ENCODE data around the gene RCSD1.

Gene RCSD1

DNA sequence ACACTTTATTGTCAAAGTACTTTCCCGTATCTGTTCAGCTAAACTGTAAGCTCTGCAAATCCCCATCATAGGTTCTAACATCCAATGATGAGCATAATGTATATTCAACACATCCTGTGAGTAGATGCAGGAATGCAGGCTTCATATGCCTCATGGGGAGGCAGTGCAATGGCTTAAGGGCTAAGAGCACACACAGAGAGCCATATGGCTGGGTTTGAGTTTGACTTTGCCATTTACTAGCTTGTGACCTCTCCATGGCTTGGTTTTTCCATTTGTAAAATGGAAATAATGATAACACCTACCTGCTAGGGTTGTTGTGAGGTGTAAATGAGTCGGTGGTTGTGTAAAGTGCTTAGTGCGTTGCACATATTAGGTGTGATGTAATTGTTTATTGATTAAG lies 13.4 kb downstream of the RCSD1 start:
- no peak for DNase-seq (ENCODE audit: low spot score)

- no peak for DNase-seq (ENCODE audit: low spot score)
Measured at GRCh38 chr1:167644551-167644950, 14.5 kb downstream of the RCSD1 start.

DNA sequence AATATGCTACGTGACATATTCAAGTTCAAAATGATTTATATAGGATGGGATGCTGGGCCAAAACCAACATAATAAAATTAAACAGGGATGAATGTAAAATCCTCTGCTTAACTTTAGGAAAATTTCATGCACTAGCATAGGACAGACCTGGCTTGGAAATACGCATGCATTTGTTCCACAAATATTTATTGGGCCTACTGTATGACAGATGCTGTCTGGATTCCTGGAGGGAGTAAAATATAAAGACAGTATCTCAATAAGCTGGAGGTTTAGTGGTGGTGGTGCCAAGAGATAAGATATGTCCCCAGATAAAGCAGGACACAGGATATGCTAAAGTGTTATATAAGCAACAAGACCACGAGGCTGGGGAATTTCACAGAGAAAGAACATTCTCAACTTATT lies 15.1 kb downstream of the RCSD1 start:
- DNase-seq (ENCODE audit: low spot score), result no peak

GRCh38 chr1:167645625-167646414 lies 15.8 kb downstream of the RCSD1 start:
- no peak for DNase-seq (ENCODE audit: low spot score)

GRCh38 chr1:167648252-167648849 lies 18.3 kb downstream of the RCSD1 start:
- no peak for DNase-seq (ENCODE audit: low spot score)

DNA sequence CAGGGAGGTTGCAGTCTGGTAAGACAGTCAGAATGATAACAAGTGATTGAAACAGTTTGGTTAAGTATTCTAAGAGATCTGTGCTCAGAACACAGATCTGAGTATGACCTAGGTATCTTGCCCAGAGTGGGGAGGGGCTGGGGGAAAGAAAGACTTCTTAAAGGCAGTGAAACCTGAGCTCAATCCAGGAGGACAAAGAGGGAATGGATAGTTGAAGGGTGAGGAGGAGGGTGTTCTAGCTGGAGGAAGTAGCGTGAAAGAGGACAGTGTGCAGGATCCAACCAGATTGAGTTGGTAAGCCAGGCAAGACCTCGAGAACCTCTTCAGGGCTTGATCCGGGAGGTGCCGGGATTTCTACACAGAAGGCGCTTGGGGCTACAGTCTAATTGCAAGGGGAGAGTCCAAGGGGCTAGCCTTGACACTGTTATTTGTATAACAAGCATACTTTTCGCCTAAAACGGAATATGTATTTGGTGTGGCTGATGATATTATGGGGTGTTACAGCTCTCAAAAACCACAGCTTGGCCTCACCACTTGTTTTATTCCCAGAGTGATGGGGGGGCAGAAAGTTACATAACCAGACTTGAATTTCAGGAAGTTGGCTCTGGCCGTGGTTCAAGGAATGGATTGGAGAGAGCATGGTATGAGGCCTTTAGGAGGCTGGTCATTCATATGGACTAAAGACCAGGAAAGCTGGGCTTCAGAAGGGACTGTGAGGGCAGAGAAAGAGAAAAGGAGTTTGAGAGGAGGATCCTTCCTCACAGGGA lies 19.1 kb downstream of the RCSD1 start:
- DNase-seq (ENCODE audit: low spot score), result peak; percentile 41

DNA sequence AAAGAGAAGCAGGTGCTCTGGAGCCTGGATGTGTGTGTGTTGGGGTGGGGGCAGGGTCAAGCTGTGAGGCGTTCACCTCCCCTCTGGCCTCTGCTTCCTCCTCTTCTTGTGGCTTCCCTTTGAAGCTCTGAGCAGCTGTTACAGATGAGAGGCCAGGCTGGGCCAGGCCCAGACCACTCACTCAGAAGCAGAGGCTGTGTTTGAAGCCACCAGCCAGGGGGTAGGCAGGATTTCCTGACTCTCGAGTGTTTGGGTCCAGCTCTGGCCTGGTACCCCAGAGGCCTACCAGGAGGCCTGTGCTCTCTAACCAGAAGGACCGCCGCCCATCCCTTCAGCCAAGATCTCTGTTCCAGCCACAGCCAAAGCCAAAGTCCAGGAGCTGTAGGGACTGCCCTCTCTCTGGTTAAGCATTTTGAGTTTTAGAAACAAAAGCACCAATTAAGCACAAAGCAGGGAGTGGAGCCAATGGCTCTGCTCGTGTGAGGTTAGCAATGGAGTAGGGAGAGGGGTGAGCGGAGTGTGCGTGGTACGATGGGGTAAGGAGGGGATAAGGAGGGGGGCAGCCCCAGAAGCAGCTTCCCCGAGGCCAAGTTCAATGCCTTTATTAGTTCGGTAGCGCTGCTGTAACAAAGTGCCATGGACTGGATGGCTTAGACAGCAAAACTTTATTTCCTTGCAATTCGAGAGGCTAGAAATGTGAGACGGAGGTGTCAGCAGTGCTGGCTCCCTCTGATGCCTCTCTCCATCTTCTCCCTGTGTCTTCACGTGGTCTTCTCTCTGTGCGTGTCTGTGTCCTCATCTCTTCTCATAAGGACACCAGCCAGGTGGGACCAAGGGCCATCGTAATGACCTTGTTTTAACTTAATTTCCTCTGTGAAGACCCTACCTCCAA lies 20.5 kb downstream of the RCSD1 start:
- no peak for DNase-seq (ENCODE audit: low spot score)

DNA sequence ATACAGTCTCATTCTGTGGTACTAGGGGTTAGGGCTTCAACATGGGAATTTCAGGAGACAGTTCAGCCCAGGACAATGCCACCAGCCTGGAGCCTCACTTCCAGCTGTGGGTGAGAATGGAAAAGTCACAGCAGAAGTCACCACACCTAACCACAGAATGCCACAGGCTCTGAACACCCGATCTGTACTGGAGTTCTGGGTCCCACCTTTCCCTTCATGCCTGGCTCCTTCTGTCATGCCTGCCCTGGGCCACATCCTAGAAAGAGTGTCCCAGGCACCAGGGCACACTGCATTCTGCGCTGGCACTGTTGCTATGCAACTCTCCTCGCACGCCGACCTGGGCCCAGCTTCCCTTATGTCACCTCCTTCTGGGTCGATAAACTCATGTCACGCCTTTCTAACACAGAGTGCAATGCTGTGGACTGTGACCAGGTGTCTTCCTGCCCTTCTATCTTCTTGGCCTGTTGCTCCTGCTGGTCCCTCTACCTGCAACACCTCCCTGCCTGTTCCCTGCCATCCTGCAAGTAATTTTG lies 21.2 kb downstream of the RCSD1 start:
- DNase-seq (ENCODE audit: low spot score), result no peak

GRCh38 chr1:167654975-167655575 lies 25.0 kb downstream of the RCSD1 start:
- DNase-seq (ENCODE audit: low spot score), result no peak

DNA sequence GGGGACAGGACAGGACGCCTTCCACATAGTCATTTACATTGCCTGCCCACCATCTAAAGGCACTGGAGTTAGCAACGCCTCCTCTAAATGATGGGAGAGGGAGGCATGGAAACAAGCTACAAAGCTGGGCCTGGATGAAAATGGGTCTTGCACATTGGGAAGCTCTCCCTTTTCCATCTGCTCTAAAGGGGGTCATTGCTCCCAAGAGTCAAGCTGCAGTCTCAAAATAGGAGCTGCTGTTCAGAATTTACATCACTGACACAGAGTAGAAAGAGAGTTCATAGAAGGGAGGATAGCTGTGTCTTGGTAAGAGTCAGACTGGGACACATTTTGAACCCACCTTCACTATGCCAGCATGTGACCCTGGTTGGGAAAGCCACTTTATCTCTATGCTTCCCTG lies 26.6 kb downstream of the RCSD1 start:
- no peak for DNase-seq (ENCODE audit: low spot score)

- no peak for DNase-seq (ENCODE audit: low spot score)
Measured at GRCh38 chr1:167658574-167659328, 28.7 kb downstream of the RCSD1 start.

GRCh38 chr1:167659450-167659849 lies 29.4 kb downstream of the RCSD1 start:
- DNase-seq (ENCODE audit: low spot score), result no peak

GRCh38 chr1:167659881-167660280 lies 29.8 kb downstream of the RCSD1 start:
- no peak for DNase-seq (ENCODE audit: low spot score)

DNA sequence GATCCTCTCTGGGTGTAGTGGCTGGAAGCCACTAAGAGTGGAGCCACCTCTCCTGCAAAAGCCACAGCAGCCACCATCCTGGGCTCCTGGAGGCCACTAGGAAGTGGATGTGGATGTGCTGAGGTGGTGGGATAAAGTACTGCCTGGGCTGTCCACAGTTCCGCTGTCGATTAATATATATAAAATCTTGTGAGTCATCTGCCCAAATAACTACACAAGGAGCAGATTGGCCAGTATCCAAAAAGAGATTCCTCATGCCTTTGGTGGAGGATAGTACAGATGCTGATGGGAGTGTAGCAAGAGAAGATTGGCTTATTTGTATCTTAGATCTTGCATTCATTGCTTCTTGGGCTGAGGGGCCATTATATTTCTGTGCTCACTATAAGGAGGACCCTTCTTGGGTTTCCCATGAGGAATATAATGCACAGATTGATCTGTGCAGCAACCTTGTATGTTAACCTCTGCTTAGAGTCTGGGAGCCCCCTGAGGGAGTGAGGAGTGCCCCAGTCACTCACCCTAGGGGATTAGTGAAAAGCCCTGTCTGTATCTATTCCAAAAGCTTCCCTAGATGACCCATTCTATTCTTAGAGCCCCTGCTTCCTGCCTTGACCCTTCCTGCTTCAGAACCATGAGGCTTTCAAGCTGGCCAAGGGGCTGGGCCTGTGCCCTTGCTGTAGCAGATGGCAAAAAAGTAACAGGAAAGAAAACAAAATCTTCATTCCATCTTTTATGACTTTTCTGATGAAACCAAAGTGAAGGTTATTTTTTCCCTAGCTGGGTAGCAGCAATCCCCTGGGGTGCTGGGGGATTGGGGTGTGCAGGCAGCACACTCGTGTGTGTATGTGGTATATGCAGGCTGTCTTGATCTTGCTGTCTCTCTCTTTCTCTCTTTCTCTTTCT lies 31.7 kb downstream of the RCSD1 start:
- DNase-seq (ENCODE audit: low spot score), result no peak

- DNase-seq (ENCODE audit: low spot score), result no peak
Measured at GRCh38 chr1:167663002-167663772, 33.2 kb downstream of the RCSD1 start.

DNA sequence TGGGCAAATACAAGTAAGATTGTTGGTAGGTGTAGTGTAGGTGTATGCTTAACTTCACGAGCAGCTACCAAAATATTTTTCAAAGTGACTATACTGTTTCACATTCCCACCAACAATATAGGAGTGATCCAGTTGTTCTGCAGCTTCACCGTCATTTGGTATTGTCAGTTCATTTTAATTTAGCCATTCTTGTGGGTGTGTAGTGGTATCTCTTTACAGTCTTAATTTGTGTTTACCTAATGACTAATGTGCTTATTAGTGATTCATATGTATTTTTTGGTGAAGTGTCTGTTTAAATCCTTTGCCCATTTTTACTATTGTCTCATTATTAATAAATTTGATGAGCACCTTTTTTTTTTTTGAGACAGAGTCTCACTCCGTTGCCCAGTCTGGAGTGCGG lies 35.4 kb downstream of the RCSD1 start:
- DNase-seq (ENCODE audit: low spot score), result no peak

- no peak for DNase-seq (ENCODE audit: low spot score)
Measured at GRCh38 chr1:167666416-167666815, 36.4 kb downstream of the RCSD1 start.

- no peak for DNase-seq (ENCODE audit: low spot score)
Measured at GRCh38 chr1:167667536-167667935, 37.5 kb downstream of the RCSD1 start.

DNA sequence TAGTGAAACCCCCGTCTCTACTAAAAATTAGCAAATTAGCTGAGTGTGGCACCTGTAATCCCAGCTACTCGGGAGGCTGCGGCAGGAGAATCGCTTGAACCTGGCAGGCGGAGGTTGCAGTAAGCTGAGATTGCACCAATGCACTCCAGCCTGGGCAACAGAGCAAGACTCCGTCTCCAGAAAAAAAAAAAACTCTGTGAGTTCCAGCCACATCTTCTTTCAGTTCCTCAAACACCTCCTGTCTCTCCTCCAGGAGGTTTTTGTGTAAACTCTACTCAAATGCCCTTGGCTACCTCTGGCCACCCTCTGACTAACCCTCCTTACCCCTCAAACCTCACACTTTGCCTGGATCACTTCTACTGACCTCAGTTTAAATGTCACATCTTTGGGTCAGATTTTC lies 38.1 kb downstream of the RCSD1 start:
- no peak for DNase-seq (ENCODE audit: low spot score)

All from pons (tissue), 1 donor.